Epithelial cell of esophagus (primary cell): ENCODE results near the gene TAOK1.
"Not testable (repeated sequence)": the region's sequence is repeated elsewhere in the genome, so short reads cannot be mapped to it uniquely, and the experiment has no call there.

ENCODE experiments used
- DNase-seq: peaks from one replicate; pipeline ENCODE4 v3.0.0; 2010; ENCODE audit warnings: low read depth
- H3K4me3 ChIP-seq: 2 replicates; pipeline ENCODE4 v1.5.1; 2011; ENCODE audit warnings: mild to moderate bottlenecking, low read length, control low read depth
- TF ChIP-seq, protein P1 (sequence below): IDR thresholded peaks from 2 replicates; pipeline ENCODE4 v1.5.1; 2011; ENCODE audit warnings: low read depth, mild to moderate bottlenecking, low read length, control low read depth, inconsistent platforms; ENCODE audit not compliant: insufficient read depth; ENCODE audit errors: missing control alignments

The TAOK1 gene

DNA sequence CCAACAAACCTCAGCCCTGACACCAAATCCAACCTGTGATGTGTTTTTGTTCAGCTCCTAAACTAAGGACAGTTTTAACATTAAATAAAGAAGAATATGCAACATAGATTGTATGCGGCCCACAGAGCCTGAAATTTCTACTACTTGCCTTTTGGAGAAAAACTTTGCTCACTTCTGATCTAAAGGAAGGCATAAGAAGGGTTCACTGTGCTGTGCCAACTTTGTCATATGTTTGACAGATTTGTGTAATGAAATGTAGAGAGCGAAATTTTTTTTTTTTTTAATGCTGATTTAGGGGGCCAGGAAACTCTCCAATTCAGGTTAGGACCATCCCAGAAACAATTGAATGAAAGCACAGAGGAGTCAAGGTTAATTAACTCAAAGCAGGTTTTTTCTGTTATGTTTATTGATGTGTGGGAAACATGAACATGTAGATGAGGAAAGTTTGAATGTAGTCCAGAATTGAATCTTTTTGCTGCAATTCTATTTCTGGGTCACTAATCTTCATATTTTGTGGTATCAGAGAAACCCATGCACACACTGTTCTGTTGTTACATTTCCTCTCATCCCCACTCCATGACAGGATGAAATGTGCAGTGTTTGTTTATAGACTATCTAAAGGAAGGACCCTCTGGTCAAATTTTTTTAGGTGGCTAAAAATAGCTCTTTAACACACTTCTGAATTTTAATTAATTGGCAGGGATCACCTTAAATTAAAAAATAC lies 71.5 kb downstream of the TAOK1 start:
- no peak overlapping the region for H3K4me3 ChIP-seq
- TF ChIP-seq, protein P1, sequence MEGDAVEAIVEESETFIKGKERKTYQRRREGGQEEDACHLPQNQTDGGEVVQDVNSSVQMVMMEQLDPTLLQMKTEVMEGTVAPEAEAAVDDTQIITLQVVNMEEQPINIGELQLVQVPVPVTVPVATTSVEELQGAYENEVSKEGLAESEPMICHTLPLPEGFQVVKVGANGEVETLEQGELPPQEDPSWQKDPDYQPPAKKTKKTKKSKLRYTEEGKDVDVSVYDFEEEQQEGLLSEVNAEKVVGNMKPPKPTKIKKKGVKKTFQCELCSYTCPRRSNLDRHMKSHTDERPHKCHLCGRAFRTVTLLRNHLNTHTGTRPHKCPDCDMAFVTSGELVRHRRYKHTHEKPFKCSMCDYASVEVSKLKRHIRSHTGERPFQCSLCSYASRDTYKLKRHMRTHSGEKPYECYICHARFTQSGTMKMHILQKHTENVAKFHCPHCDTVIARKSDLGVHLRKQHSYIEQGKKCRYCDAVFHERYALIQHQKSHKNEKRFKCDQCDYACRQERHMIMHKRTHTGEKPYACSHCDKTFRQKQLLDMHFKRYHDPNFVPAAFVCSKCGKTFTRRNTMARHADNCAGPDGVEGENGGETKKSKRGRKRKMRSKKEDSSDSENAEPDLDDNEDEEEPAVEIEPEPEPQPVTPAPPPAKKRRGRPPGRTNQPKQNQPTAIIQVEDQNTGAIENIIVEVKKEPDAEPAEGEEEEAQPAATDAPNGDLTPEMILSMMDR = no peak
- DNase-seq = no peak

DNA sequence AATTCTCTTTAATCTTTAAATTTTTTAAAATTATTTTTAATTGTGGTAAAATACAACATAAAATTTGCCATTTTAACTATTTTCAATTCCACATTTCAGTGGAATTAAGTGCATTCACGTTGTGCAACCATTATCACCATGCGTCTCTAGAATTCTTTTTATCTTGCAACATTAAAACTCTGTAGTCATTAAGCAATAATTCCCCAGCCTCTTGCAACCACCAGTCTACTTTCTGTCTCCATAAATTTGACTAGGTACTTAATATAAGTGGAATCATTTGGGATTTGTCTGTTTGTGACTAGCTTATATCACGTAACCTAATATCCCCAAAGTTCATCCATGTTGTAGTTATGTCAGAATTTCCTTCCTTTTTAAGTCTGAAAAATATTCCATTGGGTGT lies 79.1 kb downstream of the TAOK1 start:
- no peak for DNase-seq
- TF ChIP-seq, protein P1 = no peak
- H3K4me3 ChIP-seq = no peak overlapping the region

DNA sequence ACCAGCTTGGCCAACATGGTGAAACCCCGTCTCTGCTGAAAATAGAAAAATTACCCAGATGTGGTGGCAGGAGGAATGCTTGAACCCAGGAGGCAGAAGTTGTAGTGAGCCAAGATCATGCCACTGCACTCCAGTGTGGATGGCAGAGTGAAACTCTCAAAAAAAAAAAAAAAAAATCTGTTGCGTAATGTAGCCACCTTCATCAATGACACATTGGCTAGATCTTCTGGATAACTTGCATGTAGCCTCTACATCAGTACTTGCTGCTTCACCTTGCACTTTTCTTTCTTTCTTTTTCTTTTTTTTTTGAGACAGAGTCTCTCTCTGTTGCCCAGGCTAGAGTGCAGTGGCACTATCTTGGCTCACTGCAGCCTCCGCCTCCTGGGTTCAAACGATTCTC lies 83.3 kb downstream of the TAOK1 start:
- not testable (repeated sequence) for H3K4me3 ChIP-seq
- peak; percentile 16 for DNase-seq

DNA sequence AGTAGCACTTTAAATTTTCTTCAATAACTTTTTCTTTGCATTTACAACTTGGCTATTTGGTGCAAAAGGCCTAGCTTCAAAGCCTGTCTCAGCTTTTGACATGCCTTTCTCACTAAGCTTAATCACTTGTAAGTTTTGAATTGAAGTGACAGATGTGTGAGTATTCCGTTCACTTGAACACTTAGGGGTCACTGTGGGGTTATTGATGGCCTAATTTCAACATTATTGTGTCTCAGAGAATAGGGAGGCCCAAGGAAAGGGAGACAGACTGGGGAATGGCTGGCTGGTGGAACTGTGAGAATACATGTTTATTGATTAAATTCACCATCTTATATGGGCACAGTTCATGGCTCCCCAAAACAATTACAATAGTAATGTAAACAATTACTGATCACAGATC lies 84.1 kb downstream of the TAOK1 start:
- no peak overlapping the region for H3K4me3 ChIP-seq
- TF ChIP-seq, protein P1 = no peak

DNA sequence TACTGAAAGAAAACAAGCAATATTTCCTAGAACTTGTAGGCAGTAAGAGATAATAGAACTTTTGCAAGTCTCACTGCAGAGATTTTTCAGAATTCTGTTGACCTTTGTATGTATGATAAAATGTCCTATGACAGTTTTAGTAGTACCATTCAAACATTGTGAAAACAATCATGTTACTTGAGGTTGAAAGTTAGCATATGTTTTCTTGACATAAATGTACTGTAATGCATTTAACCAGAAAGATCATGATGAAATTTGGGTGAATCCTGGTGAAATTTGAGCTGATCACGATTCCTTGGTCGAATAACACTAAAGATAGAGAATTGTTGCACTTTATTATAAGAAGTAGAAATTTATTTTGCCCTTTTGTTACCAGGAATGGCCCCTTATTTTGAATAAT lies 85.7 kb downstream of the TAOK1 start:
- TF ChIP-seq, protein P1 = no peak
- DNase-seq = no peak
- no peak overlapping the region for H3K4me3 ChIP-seq

More for the DNA sequence above, 84.1 kb downstream of the TAOK1 start:
- no peak for DNase-seq

DNA sequence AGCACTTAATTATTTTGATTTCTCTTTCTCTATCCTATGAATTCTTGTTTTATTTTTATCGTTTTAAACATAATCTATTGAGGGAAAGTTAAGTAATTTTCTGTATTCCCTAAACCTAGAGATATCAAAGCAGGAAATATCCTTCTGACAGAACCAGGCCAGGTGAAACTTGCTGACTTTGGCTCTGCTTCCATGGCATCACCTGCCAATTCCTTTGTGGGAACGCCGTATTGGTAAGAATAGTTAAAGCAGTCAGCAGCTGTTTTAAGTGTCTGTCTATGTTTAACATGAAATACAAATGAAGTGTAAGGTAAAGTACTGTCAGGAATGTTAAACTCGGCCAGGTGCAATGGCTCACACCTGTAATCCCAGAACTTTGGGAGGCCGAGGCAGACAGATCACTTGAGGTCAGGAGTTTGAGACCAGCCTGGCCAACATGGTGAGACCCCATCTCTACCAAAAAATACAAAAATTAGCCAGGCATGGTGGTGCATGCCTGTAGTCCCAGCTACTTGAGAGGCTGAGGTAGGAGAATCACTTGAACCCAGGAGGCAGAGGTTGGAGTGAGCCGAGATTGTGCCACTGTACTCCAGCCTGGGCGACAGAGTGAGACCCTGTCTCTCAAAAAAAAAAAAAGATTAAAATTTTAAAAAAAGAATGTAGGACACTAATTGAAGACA lies 90.2 kb downstream of the TAOK1 start:
- not testable (repeated sequence) for DNase-seq, H3K4me3 ChIP-seq

DNA sequence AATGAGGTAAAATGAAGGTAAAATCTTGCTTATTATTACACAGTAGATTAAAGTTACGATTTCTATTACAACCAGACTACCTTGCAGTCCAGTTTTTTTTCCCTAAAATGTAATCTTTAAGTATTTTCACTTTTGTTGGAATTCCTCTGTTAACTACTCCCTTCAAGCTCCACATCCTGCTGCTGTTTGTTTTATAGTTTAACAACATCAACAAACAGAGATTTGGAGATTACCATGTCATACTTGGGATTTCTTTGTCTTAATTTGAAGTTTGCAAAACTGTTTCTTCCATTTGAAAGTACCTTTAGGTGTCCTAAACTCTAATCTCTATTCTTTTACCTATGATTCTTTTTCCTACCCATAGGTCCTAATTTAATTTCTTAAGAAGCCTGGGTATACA lies 93.3 kb downstream of the TAOK1 start:
- no peak for DNase-seq
- TF ChIP-seq, protein P1 = no peak
- no peak overlapping the region for H3K4me3 ChIP-seq

DNA sequence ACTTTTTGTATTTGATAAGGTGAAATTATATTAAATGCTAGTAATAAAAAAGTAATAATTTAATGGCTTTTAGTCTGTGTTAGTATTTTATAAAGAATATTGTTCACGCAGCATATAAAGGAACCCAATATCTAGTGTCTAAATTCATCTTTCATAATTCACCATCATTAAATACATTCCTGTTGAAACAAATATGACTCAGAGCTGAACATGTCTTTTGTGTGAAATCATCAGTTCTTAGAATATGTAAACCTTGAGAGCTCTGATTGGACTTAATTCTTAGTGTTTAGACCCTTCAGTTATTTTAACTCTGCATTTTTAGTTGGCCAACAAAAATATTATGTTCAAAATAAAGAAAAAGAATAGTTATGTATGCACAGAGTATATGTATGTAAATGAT lies 104.8 kb downstream of the TAOK1 start:
- DNase-seq = peak; percentile 54
- TF ChIP-seq, protein P1 = no peak
- H3K4me3 ChIP-seq = no peak overlapping the region
